GM21723 (cell line): Measurements from ENCODE around the gene CPED1.
"Not testable (repeated sequence)": the region's sequence is repeated elsewhere in the genome, so short reads cannot be mapped to it uniquely, and the experiment has no call there.

ENCODE experiments used
- ATAC-seq: cut with Tn5 transposase; IDR thresholded peaks from one replicate; pipeline ENCODE4 v1.9.1; 2021; ENCODE audit warnings: mild to moderate bottlenecking, moderate library complexity; ENCODE audit not compliant: unreplicated experiment

CPED1 gene

DNA sequence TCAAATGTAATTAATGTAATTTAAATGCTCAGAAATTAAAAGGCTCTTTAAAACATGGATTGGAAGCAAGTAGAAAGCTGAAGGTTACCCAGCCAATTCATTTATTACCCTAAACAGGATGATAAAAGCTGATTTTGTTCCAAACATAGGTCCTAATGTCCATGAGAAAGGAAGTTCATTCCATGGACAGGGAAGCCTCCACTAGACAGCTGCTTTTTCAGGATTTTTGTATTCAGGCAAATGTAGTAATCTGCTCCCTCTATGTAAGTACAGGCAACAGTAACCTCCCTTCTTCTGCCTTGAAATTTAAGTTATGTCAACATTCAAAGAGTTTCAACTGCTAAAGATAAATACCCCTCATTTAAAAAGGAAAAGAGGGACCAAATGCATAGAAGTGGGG lies 217.3 kb downstream of the CPED1 start:
- ATAC-seq, result no peak

DNA sequence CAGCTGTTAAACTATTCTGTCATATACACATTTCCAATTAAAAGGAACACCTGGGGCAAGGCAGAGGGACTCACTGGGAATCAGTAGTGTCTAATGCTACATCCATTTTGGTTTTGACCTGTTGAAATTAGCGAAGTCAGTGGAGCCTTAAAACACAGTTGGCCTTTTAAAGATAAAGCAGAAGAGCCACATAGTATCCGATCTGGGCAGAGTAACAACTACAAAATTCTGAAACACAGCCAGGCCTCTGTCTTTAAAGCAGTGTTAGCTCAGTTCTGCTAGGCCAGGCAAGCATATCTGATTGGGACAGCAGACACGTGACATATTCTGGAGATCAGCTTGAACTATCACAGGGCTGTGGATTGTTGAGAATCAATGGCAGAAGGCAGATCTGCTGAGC lies 222.7 kb downstream of the CPED1 start:
- ATAC-seq, result no peak

GRCh38 chr7:121212036-121212435 lies 223.5 kb downstream of the CPED1 start:
- no peak for ATAC-seq

- no peak for ATAC-seq
These were observed 226.1 kb downstream of the CPED1 start for GRCh38 chr7:121214657-121215056.

DNA sequence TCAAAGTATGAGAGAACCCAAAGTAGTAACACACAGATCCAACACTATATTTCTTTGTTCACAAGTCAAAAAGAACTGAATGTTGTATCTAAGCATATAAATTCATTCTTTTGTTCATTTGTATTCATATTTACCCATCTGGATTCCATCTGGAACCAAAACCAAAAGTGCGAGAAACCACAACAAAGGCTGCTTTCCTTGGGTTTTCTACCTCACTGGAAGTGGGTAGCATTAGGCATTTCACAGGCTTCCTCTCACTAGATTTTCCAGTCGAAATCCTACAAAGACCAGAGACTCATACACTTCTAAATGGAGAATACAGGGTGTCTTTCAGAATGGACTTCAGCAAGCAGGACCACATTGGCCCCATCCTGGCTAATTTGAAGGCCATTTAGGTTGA lies 230.5 kb downstream of the CPED1 start:
- ATAC-seq, result no peak

DNA sequence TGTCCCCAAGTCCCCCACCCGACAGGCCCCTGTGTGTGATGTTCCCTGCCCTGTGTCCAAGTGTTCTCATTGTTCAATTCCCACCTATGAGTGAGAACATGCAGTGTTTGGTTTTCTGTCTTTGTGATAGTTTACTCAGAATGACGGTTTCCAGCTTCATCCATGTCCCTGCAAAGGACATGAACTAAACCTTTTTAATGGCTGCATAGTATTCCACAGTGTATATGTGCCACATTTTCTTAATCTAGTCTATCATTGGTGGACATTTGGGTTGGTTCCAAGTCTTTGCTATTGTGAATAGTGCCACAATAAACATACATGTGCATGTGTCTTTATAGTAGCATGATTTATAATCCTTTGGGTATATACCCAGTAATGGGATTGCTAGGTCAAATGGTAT lies 232.6 kb downstream of the CPED1 start:
- ATAC-seq, result not testable (repeated sequence)

DNA sequence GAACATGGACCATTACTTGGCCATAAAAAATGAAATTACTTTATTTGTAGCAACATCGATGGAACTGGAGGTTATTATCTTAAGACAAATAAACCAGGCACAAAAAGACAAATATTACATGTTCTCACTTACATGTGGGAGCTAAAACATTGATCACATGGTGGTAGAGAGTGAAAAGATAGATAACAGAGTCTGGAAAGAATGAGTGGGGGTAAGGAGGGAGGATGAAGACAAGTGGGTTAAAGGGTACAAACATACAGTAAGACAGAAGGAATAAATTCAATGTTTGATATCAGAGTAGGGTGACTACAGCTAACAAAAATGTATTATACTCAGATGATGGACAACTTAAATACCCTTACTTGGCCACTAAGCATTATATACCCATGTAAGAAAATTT lies 240.3 kb downstream of the CPED1 start:
- ATAC-seq, result no peak

DNA sequence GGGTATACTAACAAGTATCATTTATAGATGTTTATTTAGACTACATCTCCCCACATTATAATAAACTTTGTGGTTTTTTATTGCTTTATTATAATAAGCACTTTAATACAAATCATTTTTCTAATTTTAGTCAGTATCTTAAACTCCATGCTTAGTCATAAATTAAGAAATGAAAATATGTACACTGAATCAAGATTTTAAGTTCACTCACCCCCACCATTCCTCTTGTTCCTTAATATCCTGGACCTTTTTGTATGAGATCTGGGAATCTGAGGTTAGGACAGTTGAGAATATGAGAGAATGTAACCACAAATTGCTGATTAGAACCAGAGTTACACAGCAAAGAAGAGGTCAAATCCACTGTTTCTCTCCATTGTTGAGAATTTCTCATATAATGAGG lies 246.7 kb downstream of the CPED1 start:
- no peak for ATAC-seq

DNA sequence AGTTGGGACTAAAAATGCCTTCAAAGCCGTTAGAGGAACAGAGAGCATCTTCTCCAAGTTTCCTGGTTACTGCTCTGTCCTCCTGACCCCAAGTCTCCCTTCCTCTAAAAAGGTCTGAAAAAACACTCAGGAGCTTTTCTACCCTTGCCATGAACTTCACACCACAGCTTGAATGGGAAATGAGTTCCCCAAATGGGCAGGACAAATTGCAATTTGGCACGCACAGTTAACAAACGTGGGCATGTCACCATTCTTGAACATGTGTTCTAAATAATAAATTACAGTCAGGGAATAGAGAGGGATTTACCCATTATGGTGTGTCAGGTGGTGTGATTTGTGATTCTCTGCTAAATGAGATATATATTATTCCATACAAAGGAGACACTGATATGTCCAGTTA lies 249.1 kb downstream of the CPED1 start:
- no peak for ATAC-seq

DNA sequence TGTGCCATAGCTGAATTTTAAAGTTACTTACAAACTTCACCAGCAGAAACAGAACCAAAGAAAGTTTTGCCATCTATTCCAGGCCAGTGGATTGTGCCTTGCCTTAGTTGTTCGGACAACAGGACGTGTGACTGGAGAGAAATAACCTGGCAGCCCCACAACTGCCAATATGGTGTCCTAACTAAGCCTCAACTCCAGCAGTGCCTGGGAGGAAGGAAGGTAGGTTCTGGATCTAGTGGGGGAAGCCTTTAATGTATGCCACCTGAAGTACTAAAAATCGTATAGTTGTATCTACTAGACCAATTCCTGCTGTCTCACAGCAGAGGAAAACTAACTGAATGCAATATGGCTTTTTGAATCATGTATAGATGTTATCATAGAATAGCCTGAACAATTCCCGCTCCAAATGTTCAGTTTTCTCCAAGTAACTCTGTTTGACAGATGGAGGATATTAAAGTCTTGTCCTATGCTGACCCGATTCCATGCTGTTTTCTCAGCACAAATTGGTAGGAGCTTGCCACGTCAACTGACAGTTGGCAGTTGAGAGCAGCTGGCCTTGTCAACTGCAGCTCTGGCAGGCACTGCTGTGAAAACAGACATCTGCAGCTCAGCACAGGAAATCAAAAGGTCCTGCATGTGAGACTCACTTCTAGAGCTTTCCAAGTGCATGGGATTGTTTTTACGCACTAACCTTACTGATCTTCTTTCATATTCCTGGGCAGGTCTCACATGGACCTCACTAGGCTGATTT lies 255.8 kb downstream of the CPED1 start:
- ATAC-seq, result no peak

GRCh38 chr7:121251367-121251766 lies 262.9 kb downstream of the CPED1 start:
- ATAC-seq, result not testable (repeated sequence)

DNA sequence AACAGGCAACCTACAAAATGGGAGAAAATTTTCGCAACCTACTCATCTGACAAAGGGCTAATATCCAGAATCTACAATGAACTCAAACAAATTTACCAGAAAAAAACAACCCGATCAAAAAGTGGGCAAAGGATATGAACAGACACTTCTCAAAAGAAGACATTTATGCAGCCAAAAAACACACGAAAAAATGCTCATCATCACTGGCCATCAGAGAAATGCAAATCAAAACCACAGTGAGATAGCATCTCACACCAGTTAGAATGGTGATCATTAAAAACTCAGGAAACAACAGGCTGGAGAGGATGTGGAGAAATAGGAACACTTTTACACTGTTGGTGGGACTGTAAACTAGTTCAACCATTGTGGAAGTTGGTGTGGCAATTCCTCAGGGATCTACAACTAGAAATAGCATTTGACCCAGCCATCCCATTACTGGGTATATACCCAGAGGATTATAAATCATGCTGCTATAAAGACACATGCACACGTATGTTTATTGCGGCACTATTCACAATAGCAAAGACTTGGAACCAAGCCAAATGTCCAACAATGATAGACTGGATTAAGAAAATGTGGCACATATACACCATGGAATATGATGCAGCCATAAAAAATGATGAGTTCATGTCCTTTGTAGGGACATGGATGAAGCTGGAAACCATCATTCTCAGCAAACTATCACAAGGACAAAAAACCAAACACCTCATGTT lies 264.2 kb downstream of the CPED1 start:
- ATAC-seq, result not testable (repeated sequence)

DNA sequence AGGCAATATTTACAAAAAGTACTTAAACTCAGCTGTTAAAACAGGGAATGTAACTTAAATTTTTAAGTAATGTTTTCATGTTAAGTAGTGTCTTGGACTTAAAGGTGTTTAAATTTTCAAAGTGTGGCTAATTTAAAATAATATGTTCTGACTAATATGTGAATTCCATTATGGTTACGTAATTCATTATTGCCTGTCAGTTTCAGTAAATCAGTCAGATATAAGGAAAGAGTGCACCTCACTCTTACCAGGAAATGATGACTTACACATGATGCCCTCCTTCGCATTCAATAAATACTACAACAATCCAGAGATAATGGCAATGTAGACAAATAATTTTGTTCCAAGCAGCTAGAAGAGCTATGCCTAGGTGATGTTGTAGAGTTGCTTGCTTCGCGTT lies 271.3 kb downstream of the CPED1 start:
- no peak for ATAC-seq

GRCh38 chr7:121261207-121261884 lies 272.8 kb downstream of the CPED1 start:
- ATAC-seq, result no peak

DNA sequence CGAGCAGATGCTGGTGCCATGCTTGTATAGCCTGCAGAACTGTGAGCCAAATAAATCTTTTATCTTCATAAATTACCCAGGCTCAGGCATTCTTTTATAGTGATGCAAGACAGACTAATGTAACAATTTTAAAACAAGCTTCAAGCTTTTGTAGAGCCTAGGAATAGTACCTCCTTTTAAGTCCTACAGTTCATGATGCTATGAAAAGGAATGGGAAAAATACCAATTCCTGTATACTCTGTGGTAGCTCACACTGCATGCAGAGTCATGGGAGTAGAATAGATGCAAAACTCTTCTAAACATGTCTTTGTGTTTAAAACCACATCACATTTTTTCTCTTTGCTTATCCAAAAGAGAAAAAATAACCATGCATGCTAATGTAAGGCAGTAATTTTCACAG lies 273.7 kb downstream of the CPED1 start:
- ATAC-seq, result no peak

DNA sequence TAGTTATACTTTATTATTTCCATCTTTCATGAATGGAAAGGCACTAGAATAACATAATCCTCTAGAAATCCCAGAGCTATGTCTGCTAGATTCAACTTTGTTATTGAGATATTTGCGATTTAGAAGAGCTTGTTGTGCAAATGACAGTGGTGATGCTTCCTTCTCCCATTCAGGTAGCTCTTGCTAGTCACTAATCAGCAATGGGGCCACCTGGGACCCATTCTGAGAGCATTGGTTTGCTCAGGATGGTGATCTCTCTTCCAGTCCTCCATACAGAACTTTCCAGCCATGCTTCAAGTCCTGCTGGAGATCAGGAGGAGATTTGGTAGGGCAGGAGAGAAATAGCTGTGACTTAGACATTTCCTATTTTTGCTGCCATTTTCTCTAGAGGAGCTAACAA lies 274.5 kb downstream of the CPED1 start:
- ATAC-seq, result no peak

DNA sequence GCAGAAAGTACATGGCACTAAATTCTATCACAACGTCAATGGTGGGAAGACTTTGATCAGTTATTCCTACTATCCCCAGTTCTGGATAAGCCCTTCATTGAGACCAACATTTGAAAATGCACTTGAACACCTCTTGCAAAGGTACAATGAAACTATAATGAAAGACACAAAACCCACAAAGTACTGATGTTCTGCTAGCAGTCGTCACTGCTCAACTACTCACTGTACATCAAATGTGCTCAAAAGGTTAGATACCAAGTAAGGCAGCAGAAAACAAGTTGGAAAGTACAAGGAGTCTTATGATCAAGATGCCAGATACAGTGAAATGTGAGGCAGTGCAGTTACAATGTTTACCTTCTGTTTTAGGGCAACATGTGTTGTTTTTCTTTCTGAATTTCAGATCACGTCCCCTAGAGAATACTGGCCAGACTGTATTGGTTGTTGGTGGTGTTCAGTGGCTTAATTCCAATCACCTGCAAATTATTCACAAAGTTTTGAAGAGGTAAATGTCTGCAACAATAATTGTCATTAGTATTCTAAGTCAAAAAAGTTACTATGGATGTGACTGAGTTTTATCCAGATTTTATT lies 277.9 kb downstream of the CPED1 start:
- ATAC-seq, result no peak

- no peak for ATAC-seq
These were observed 279.1 kb downstream of the CPED1 start for GRCh38 chr7:121267612-121268011.

GRCh38 chr7:121269798-121270197 lies 281.3 kb downstream of the CPED1 start:
- no peak for ATAC-seq

GRCh38 chr7:121271098-121271497 lies 282.6 kb downstream of the CPED1 start:
- ATAC-seq, result no peak

DNA sequence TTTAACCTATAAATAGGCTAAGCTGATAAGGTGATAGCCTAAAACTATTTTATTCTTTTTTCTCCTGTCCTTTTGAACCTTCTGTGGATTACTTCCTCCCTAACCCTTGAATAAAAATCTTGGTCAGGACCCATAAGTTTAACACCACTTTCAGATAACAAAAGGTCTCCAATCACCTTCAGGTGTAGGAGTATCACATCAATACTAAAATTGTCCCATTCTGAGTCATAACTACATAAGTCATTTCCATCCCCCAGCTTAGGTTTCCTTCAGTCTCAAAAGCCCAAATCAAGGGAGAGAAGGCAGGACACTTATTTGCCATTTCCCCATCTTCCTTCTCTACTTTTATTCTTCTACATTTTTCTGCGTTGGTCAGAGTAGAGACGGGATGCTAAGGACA lies 283.4 kb downstream of the CPED1 start:
- no peak for ATAC-seq

DNA sequence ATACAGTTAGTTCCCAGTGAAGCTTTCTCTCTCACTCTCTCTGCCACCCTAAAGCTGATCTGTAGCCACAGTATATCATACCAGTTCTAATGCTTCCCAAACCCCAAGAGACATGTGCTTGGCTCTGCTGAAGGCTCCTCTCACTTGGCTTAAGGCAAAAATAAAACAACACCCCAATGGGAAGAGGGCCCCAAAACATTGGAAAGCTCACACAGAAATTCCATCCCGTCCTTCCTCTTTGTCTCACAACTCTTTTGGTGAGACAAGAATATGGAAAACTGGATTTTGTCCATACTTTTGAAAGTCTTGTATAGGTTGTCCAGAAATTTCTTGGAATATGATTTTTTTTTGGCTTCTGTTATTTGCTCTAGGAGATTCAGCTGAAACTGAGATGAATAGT lies 284.2 kb downstream of the CPED1 start:
- no peak for ATAC-seq
